ENCODE data around the gene GALNT10. TPM values are rescaled to one million over a fixed set of nuclear protein-coding genes. Genes with fewer than 3 reads are reported as not detected.

GALNT10 gene
- total and polyA plus RNA-seq, 2 experiments from 2014 or later: 3.2 to 12.9 TPM

DNA sequence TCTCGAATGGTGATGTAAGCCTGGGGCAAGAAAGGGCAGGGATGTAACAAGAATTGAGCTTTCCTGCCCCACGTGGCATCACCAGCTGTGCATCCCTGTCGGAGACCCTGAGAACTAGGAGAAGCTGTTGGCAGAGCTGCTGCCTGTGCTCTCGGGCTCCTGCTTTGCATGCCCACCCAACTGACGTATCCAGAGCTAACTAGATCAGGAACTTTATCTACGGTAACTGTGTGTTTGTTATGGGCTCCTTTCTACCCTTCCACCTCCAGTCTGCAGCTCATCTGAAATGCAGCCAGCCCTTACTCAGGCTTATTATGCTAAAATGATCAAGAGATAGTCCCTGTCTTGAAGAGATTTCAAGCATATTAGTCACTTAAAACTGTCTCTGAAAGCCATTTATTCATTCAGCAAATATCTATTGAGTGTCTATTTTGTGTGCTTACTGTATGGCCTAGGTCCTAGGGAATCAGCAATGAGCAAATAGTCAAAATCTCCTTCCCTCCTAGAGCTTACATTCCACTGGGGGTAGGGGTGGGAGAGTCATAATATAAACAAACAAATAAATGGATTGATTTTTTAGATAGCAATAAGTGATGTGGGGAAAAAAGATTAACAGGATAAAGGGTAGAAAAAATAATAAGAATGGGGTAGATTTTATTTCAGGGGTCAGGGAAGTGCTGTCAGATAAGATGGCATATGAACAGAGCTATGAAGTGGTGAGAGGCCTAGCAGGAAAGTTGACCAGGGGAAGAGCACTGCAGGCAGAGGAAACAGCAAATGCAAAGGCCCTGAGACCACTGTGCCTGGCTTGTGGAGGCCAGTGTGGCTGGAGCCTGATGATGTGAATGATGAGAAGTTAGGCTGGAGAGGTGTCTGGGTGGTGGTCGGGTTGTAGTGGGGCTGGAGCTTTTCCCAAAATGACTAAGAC is 118.2 kb downstream of the GALNT10 start:
- no peak overlapping the region for H3K4me2 ChIP-seq
- ATAC-seq (no peak), DNase-seq (ENCODE audit: low spot score) (no peak)

DNA sequence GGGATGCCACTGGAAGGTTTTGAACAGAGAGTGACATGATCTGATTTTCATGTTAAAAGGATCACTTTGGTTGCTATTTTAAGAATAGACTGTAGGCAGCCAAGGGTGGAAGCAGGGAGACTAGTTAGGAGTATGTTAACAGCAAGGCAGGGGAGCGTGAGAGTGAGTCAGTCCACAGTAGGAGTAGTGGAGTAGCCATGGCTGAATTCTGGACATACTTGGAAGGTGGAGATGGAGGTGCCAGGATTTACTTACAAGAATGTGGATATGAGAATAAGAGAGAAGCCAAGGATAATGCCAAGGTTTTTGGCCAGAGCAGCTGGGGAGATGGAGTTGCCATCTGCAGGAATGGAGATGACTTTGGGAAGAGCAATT is 118.8 kb downstream of the GALNT10 start:
- ATAC-seq (no peak), DNase-seq (ENCODE audit: low spot score) (no peak)
- H3K9me3 Mint-ChIP-seq: no peaks in the 10 kb centered on the region; the same call in 2 of the 3 replicates
- Histone ChIP-seq H2AFZ (no peak overlapping the region), H3K27me3 (ENCODE audit: insufficient read depth) (no peaks in the 10 kb centered on the region), H3K36me3 (ENCODE audit: insufficient read depth) (no peaks in the 10 kb centered on the region), H3K4me1 (ENCODE audit: insufficient read depth) (no peaks in the 10 kb centered on the region), H3K9me2 (ENCODE audit: insufficient read depth) (no peaks in the 10 kb centered on the region), H3F3A (replicated peaks; ENCODE audit: low read depth) (no peaks in the 10 kb centered on the region), H3K4me2 (no peak overlapping the region), H3K27ac (ENCODE audit: low read depth) (no peak overlapping the region), H3K4me3 (no peak overlapping the region), H4K20me1 (replicated peaks; ENCODE audit: insufficient read depth) (no peaks in the 10 kb centered on the region), H3K79me2 (replicated peaks; ENCODE audit: insufficient read depth) (no peaks in the 10 kb centered on the region)
- peaks cover 2% of the 10 kb centered on the region for H3K27me3 Mint-ChIP-seq (ENCODE audit: insufficient read depth, low read depth, poor library complexity)
- no peaks in the 10 kb centered on the region for H3K4me1 Mint-ChIP-seq
- no peak overlapping the region for H3K4me3 Mint-ChIP-seq
- no peak overlapping the region for H3K27ac Mint-ChIP-seq
- peaks cover 3% of the 10 kb centered on the region; the same call in 1 of the 3 replicates for H3K36me3 Mint-ChIP-seq (ENCODE audit: low read depth)
- TF ChIP-seq, protein P1, sequence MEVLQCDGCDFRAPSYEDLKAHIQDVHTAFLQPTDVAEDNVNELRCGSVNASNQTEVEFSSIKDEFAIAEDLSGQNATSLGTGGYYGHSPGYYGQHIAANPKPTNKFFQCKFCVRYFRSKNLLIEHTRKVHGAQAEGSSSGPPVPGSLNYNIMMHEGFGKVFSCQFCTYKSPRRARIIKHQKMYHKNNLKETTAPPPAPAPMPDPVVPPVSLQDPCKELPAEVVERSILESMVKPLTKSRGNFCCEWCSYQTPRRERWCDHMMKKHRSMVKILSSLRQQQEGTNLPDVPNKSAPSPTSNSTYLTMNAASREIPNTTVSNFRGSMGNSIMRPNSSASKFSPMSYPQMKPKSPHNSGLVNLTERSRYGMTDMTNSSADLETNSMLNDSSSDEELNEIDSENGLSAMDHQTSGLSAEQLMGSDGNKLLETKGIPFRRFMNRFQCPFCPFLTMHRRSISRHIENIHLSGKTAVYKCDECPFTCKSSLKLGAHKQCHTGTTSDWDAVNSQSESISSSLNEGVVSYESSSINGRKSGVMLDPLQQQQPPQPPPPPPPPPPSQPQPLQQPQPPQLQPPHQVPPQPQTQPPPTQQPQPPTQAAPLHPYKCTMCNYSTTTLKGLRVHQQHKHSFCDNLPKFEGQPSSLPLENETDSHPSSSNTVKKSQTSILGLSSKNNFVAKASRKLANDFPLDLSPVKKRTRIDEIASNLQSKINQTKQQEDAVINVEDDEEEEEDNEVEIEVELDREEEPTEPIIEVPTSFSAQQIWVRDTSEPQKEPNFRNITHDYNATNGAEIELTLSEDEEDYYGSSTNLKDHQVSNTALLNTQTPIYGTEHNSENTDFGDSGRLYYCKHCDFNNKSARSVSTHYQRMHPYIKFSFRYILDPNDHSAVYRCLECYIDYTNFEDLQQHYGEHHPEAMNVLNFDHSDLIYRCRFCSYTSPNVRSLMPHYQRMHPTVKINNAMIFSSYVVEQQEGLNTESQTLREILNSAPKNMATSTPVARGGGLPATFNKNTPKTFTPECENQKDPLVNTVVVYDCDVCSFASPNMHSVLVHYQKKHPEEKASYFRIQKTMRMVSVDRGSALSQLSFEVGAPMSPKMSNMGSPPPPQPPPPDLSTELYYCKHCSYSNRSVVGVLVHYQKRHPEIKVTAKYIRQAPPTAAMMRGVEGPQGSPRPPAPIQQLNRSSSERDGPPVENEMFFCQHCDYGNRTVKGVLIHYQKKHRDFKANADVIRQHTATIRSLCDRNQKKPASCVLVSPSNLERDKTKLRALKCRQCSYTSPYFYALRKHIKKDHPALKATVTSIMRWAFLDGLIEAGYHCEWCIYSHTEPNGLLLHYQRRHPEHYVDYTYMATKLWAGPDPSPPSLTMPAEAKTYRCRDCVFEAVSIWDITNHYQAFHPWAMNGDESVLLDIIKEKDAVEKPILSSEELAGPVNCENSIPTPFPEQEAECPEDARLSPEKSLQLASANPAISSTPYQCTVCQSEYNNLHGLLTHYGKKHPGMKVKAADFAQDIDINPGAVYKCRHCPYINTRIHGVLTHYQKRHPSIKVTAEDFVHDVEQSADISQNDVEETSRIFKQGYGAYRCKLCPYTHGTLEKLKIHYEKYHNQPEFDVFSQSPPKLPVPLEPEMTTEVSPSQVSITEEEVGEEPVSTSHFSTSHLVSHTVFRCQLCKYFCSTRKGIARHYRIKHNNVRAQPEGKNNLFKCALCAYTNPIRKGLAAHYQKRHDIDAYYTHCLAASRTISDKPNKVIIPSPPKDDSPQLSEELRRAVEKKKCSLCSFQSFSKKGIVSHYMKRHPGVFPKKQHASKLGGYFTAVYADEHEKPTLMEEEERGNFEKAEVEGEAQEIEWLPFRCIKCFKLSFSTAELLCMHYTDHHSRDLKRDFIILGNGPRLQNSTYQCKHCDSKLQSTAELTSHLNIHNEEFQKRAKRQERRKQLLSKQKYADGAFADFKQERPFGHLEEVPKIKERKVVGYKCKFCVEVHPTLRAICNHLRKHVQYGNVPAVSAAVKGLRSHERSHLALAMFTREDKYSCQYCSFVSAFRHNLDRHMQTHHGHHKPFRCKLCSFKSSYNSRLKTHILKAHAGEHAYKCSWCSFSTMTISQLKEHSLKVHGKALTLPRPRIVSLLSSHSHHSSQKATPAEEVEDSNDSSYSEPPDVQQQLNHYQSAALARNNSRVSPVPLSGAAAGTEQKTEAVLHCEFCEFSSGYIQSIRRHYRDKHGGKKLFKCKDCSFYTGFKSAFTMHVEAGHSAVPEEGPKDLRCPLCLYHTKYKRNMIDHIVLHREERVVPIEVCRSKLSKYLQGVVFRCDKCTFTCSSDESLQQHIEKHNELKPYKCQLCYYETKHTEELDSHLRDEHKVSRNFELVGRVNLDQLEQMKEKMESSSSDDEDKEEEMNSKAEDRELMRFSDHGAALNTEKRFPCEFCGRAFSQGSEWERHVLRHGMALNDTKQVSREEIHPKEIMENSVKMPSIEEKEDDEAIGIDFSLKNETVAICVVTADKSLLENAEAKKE (CRISPR knock-in tag; IDR thresholded peaks at IDR 0.05): no peak
- TF ChIP-seq, protein P2, sequence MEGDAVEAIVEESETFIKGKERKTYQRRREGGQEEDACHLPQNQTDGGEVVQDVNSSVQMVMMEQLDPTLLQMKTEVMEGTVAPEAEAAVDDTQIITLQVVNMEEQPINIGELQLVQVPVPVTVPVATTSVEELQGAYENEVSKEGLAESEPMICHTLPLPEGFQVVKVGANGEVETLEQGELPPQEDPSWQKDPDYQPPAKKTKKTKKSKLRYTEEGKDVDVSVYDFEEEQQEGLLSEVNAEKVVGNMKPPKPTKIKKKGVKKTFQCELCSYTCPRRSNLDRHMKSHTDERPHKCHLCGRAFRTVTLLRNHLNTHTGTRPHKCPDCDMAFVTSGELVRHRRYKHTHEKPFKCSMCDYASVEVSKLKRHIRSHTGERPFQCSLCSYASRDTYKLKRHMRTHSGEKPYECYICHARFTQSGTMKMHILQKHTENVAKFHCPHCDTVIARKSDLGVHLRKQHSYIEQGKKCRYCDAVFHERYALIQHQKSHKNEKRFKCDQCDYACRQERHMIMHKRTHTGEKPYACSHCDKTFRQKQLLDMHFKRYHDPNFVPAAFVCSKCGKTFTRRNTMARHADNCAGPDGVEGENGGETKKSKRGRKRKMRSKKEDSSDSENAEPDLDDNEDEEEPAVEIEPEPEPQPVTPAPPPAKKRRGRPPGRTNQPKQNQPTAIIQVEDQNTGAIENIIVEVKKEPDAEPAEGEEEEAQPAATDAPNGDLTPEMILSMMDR (conservative IDR thresholded peaks at IDR 0.05; ENCODE audit: low read depth in 2 of 2): no peak
- TF ChIP-seq NANOG (IDR thresholded peaks at IDR 0.05; ENCODE audit: borderline replicate concordance): no peak

More for the DNA sequence above, 118.2 kb downstream of the GALNT10 start:
- Histone ChIP-seq H3K27me3 (ENCODE audit: insufficient read depth) (no peaks in the 10 kb centered on the region), H3K9me2 (ENCODE audit: insufficient read depth) (no peaks in the 10 kb centered on the region), H3K79me2 (replicated peaks; ENCODE audit: insufficient read depth) (no peaks in the 10 kb centered on the region), H4K20me1 (replicated peaks; ENCODE audit: insufficient read depth) (no peaks in the 10 kb centered on the region), H3K27ac (ENCODE audit: low read depth) (no peak overlapping the region), H3K4me3 (no peak overlapping the region), H3K4me1 (ENCODE audit: insufficient read depth) (no peaks in the 10 kb centered on the region), H2AFZ (no peak overlapping the region), H3F3A (replicated peaks; ENCODE audit: low read depth) (no peaks in the 10 kb centered on the region), H3K36me3 (ENCODE audit: insufficient read depth) (no peaks in the 10 kb centered on the region)
- TF ChIP-seq CREB1 (CRISPR knock-in tag; IDR thresholded peaks at IDR 0.05; ENCODE audit: low read depth) (no peak), EZH2 (IDR thresholded peaks at IDR 0.05; ENCODE audit: low read depth, unreplicated experiment) (no peak), EZH2phosphoT487 (IDR thresholded peaks at IDR 0.05; ENCODE audit: unreplicated experiment) (no peak), ZNF114 (CRISPR knock-in tag; IDR thresholded peaks at IDR 0.05) (no peak), NANOG (IDR thresholded peaks at IDR 0.05; ENCODE audit: borderline replicate concordance) (no peak)
- TF ChIP-seq, protein P2 (conservative IDR thresholded peaks at IDR 0.05; ENCODE audit: low read depth in 2 of 2): no peak
- TF ChIP-seq, protein P3, sequence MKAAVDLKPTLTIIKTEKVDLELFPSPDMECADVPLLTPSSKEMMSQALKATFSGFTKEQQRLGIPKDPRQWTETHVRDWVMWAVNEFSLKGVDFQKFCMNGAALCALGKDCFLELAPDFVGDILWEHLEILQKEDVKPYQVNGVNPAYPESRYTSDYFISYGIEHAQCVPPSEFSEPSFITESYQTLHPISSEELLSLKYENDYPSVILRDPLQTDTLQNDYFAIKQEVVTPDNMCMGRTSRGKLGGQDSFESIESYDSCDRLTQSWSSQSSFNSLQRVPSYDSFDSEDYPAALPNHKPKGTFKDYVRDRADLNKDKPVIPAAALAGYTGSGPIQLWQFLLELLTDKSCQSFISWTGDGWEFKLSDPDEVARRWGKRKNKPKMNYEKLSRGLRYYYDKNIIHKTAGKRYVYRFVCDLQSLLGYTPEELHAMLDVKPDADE (IDR thresholded peaks at IDR 0.05): no peak
- peaks cover 2% of the 10 kb centered on the region for H3K27me3 Mint-ChIP-seq (ENCODE audit: insufficient read depth, low read depth, poor library complexity)
- H3K9me3 Mint-ChIP-seq: no peaks in the 10 kb centered on the region; the same call in 2 of the 3 replicates
- no peak overlapping the region for H3K4me3 Mint-ChIP-seq
- H3K4me1 Mint-ChIP-seq: no peaks in the 10 kb centered on the region
- peaks cover 3% of the 10 kb centered on the region; the same call in 1 of the 3 replicates for H3K36me3 Mint-ChIP-seq (ENCODE audit: low read depth)
- no peak overlapping the region for H3K27ac Mint-ChIP-seq

All from GM23338 (cell line).